HPDE6-E6E7 (cell line): ENCODE results near the gene GPATCH2L.

Experiments used
- DNase-seq: peaks from one replicate; pipeline ENCODE4 v3.0.0; 2011; ENCODE audit warnings: missing footprints; ENCODE audit errors: extremely low spot score

GPATCH2L gene

DNA sequence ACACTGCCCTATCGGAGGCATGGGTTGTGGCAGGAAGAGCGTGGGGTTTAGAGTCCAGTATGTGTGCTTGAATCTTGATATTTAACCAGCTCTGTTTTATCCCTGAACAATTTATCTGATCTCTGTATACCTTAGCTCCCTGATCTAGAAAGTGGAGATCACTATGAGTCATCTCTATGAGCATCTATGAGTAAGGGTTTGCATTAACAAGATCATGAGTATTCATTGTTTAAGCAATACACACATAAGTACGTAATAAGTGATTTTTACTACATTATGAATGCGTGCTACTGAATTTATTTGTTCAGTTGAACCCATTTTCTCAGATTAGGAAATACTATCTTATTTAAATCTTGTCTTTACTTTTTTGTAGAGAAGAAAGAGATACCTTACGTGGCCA is 49.4 kb downstream of the GPATCH2L start:
- peak; percentile 80 for DNase-seq

DNA sequence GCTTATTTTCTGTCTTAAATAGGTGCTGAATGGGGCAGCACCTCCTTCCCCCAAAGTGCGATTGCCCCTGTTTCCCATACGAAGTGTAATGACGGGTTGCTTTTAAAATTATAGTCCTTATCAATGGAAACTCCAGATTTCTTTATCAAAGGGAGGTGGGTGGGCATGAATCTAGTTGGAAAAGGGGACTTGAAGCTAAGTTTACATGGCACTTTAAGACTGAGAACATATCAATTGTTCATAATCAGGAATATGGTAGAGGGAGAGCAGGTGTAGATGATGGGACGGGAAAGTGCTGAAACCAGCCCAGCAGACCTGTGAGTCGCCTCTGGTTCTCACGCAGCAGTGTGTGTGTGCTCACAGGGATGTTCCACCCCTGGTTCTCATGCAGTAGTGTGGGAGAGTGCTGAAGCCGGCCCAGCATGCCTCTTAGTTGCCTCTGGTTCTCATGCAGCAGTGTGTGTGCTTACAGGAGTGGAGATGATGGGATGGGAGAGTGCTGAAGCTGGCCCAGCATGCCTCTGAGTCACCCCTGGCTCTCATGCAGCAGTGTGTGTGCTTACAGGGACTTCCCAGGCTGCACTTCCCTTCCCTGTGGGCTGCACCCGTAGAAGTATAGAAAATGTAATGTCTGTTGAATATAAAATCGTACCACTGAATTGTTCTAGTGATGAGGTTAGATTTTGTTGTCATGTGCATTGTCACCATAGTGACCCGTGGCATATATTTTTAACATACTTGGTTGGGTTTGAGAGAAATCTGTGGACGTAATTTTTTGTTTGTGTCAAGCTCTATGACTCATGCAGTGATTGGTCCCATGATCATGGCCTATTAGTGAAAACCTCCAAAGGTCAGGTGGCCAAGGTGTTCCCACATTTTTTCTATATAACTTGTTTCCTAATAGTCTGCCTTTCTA is 51.6 kb downstream of the GPATCH2L start:
- peak; percentile 95 for DNase-seq

DNA sequence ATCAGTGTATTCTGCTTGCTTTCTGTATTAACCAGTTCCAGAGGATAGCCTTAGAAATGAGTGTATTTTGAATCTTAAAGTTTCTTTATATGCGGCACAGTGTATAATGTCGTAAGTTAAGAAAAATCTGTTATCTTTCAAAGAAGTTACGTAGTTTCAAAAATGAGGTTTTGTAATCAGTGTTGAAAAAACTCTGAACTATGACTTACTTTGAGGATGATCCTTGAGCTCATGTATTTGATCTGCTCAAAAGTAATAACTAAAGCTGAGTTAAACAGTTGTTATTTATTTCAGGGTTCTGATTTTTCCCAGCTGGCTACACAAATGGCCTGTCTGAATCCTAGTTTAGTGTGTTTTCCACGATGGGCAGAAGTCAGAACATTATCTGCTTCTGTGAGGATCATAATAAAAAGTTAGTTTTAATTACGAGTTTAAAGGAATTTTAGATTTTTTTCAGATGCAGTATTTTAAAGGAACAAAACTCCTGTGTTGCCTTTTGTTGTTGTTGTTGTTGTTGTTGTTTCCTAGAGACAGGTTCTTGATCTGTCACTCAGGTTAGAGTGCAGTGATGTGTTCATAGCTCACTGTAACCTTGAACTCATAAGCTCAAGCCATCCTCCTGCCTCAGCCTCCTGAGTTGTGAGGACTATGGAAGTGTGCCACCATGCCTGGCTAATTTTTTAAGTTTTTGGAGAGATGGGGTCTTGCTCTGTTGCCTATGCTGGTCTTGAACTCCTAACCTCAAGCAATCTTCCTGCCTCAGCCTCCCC is 52.9 kb downstream of the GPATCH2L start:
- DNase-seq, result no peak

DNA sequence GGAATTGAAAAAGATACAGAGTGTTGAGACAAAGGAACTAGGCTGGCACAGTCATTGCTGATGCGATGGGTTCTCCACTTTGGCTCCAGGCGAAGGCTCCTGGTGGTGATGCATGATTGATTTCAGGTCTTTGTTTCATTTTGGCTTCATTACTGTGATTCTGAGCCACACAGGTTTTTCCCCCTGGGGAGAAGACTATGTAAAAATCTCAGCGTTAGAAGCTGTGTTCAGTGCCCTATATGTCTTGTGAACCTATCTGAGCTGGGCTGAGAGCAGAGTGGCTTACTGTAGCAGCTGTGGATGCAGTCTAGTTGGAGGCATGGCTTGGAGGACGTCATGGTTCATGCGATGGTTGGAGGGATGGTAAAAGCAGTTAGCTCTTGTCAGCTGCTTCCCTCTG is 54.0 kb downstream of the GPATCH2L start:
- no peak for DNase-seq

DNA sequence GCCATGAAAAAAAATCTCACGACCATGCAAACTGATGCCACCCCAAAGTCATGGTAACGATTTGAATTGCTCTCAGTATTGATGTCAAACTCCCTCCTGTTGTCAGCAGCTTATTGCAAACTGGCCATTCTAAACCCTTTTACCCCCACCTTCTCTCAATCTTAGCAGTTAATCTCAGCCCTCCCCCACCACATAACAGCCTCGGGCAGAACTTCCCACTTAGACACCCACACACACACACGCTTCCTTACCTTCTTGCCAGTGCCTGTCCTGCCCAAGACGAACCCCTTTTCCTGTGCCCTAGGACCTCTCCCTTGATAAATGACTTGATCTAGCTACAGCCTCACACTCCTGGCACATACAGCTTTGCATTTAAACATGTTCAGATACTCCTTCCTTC is 56.6 kb downstream of the GPATCH2L start:
- DNase-seq, result no peak

DNA sequence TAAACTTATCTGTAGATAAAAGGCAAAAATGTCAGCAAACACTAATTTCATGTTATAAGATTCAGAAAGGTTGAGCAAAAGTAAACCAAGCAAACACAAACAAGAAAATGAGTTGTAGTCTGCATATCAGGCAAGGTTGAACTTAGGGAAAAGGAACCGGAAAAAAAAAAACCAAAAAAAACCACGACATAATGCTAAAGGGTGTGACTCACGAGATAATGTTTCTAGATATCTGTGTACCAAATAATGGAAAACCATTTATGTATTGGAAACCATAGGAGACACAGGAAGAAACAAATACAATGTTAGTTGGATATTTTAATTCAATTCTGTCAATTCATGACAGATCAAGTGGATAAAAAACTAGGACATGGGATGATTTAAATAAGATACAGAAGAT is 60.5 kb downstream of the GPATCH2L start:
- DNase-seq, result no peak

DNA sequence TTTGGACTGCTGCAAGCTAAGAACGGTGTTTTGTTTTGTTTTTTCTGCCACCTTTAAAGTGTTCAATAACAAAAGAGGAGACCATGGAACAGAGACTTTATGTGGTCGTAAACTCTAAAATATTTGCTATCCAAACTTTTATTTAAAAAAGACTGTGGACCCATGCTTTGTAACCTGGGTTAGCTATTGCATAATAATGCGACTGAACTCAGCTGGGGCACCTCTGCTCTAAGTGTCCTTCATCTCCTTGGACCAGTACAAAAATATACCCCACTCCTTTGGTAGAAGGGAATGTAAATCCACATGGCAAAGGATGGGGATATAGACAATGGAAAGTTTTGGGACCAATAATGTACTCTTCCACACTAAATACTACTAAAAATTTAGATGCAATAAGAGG is 65.5 kb downstream of the GPATCH2L start:
- DNase-seq, result no peak

DNA sequence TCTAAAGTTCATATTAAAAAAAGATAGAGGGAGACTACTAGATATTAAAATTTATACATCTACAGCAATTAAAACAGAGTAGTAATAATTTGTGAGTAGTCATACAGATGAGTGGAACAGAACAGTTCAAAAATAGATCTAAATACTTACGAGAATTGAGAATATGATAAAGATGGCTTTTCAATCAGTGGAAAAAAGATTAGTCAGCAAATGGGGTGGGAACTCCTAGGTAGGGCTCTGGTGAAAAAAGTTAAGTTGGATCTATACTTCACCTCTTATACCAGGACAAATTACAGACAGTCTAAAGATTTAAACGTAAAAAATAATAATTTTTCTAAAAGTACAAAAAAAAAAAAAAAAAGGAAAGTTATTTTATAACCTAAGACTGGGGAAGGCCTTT is 66.9 kb downstream of the GPATCH2L start:
- no peak for DNase-seq

DNA sequence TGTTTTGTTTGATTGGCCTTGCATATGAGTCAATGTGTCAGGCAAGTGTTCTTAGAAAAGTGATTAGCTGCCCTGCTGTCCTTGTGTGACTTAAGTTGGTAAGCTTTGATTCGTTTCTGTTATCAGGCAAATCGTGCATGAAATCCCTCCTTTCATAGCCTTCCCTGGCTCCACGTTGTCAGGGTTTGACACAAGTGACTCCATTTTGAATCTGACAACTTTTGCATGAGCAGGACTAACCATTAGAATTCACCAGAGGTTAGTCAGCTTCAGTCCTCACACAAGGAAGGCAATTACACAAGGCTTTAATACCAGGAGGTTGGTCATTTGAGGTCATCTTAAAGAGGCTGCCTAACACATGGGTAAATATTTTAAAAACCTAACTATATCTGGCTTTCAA is 68.2 kb downstream of the GPATCH2L start:
- no peak for DNase-seq

DNA sequence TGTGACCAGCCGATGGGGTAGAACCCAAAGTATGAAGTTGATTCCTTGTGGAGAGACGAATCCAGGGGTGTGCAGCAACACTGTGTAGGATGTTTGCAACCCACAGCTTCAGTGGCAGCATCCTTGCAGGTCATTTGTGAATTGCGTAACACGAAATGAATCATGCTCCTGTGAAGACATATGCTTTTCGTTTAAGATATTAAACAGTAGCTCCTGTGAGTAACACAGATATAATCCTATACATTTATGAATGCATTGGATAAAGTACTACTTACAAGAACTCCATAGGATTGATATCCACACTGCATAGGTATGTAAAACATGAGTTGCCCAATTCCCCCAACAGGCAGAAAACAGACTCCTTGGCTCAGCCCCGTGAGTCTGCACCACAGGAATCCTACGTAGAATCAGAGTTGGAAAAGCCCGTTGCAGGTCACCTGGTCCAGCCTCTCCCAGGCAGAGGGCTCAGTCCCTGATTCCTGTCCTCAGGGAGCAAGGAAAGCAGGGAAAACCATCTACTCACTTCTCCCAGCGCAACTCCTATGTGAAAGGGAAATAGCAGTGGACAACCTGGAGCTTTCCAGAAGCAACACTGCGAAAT is 75.8 kb downstream of the GPATCH2L start:
- DNase-seq, result peak; percentile 63

DNA sequence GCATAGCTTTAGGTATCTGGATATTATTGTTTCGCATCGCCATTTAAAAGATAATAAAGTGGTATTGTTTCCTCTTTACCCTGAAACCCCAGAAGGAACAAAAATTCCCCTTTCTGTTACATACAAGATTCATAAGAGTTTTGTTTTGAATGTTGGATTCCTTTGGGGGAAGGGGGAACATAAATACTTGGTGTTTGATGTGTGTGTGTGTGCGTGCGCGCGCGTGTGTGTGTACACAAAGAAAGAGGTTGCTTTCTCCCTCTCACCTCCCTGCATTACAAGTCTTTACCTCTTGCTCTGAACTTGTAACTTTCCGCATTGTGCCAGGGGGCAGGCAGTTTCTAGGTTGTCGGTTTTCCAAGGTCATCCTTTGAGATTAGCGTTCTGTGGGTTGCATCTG is 76.4 kb downstream of the GPATCH2L start:
- no peak for DNase-seq

DNA sequence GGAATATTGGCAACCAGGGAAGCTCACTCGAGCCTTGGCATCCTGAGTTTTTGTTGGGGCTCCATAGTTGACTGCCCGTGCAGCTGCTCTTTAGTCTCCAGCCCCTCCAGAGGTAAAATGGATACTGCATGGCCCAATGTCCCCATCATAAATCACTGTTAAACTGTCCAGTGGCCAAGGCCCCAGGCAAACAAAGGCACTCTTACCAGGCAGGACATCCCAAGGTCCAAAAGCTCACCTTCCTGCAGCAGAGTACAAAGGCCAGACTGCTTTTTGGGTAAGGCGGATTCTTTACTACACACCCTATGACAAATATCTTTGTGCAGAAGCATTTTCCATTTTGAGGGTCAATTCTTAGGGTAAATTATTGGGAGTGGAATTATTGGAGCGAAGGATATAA is 81.1 kb downstream of the GPATCH2L start:
- DNase-seq, result no peak

DNA sequence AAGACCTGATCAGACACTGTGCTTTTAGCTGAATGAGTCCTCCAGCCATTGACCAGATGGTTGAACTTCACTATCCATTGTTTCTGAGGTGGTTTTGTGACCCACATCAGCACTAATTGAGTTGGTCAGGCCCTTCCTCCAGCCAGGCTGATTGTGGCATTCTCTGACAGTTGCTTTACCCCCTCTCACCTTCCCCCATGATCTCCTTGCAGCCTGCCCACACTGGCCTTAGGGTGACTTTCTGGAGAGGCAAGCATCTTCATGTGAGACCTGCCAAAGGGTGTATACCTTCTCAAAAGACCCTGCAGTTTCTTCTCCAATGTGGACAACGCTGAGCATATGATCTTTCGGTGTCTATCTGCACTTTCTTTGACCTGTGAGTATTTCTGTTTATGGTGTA is 83.9 kb downstream of the GPATCH2L start:
- DNase-seq, result no peak

DNA sequence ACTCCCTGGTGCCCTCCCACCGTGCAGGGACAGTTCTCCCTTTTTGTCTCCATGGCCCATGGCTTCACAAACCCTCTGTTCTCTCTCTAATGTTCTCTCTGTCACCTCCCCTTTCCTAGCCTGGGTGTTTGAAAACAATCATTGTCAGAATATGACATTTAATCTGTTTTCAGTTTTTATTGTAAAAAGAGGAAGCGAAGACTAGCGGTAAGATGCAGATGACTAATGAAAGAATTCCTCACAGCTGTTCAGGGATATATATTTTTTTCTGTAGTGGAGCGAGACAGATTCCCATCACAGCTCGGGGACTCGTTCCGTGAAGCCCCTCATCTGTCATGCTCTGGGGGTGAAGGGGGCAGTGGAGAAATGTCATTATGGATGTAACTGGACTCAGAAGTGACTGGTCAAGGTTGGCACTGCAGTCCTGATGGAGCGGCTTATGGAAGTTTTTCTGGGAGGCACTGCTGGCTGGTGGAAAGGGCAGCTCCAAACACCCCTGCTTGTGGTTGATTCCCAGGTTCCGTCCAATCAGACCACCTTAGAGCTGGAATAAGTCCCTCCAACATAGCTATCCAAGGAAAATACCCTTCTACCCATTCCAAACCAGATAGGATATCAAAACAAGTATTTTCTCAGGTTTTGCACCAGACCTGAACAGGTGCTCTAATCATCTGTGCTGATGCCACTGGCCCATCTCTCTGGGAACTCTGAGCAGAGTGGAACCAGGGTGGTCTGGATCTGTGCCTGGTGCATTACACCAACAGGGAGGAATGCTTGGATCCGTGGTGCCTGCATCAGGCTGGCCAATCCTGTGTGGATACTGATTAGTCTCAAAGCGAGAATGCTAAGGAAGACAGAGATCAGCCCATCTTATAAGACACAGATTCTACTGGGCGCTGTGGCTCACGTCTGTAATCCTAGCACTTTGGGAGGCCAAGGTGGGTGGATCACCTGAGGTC is 84.7 kb downstream of the GPATCH2L start:
- no peak for DNase-seq

DNA sequence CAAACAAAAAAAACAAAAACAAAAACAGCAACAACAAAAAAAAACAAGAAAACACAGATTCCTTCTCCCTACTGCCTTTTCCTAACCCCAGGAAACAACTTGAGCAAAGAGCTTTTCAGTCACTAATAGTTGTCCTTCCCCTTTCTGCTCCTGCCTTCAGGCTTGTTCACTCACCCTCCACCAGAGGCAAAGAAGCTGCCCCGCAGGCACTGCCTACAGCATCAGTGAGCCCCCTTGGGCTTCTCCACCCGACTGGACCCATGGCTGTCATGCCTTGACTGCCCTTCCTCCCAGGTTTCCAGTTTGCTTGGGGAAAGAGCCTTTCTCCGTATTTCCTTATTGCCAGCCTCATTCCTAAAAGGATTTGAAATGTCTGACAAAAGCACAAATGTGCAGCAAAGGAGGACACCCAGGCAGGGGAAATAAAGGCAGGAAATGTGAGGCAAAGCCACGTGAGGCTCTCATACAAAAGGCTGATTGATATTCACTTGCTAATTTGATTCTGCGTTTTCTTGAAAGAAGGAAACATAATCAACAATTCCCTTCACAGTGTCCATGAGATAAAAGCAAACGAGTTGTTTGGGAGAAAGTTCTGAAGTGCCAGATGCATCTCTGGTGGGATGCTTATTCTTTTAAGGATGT is 85.7 kb downstream of the GPATCH2L start:
- DNase-seq, result no peak

DNA sequence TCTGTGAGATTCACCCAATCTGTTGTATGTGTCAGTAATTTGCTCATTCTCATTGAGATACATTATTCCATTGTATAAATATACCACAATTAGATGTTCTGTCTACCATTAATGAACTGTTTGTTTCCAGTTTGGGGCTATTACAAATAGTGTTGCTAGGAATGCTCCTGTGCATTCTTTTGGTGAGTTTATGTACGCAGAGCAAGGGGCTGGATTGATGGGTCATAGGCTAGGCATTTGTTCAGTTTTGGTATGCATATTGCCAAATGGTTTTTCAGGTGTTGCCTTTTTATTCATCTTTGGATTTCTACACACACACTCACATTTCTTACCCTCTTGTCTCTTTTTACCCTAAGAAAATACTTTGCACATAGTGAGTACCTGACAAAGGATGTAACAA is 93.4 kb downstream of the GPATCH2L start:
- DNase-seq, result no peak

DNA sequence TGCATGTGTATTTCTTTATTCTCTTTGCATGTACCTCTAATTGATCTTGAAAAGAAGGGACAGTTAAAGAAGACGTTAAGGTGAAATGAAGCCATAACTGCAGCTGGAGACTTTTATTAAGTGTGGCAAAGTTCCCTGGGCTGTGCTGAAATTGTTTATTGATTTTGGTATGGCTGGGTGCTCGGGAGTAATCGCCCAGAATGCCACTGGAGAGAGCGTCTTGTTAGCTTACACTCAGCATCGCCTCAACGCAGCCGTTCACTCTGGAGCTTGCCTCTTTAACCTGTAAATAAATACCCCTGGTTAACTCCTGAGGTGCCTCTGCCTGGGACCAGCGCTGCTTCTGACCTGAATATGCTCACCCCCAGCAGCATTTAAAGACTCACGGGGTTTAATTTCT is 98.6 kb downstream of the GPATCH2L start:
- no peak for DNase-seq

DNA sequence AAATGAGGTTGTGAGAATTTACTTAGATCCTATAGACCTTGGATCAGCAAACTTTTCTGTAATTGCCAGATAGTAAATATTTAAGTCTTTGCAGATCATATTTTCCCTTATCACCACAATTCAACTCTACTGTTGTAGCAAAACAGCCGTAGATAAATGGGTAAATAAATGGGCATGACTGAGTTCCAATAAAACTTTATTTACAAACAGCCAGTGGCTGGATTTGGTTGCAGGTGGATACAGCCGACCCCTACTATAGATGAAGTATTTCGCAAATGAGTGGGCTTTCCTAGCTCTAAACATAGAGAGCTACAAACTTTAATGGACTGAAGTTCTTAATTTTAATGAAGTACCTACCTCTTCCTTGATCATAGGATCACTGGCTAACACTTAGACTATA is 100.7 kb downstream of the GPATCH2L start:
- no peak for DNase-seq

DNA sequence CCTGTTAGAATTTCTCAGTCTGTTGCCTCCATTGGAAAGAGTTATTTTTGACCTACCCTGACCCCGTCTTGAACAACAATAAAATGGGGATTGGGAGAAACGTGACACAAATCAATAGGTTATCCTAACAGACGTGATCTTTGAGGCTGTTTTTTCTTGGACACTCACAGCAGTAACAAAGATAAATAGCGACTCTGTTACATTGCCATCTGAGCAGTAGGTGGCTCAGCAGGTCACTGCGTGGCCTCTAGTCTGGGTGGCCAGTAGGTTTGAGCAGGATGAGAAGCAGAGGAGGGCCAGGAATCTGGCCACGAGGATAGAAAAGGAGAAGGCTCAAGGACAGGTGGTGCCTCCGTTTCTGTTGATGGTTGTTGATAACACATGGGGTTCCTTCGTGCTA is 101.4 kb downstream of the GPATCH2L start:
- no peak for DNase-seq

DNA sequence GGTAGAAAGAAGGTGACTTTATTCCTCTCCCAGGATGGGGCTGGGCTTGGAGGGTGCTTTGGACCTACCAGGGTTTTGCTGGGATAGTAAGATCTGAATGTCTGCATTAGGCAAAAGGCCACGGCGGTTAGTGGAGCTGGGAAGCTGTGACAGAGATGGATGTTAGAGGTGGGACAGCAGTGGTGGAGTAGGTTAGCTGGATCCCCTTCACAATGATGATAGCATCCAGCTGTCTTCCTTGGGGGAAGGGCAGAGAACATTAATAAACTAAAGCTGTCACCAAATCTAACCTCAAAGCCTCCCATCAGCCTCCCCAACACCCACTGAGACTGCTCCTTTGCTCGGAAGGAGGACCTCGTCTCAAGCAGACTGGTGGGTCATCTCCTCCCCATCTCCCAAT is 104.8 kb downstream of the GPATCH2L start:
- DNase-seq, result no peak
